Breast epithelium (tissue), 3 donors: Measurements from ENCODE around the gene MCM5.

Experiments used
- POLR2A ChIP-seq: fragments of 450-650 bp; IDR thresholded peaks from one replicate; pipeline ENCODE4 v1.6.1; 2016; ENCODE audit warnings: antibody characterized with exemption, mild to moderate bottlenecking, moderate library complexity
- TF ChIP-seq, protein P1 (sequence below), 3 donors: fragments of 450-650 bp; IDR thresholded peaks; one replicate each; pipeline ENCODE4 v1.5.1; 2016 to 2017; ENCODE audit warnings: antibody characterized with exemption in 3 of 3, mild to moderate bottlenecking in 3 of 3, moderate library complexity in 3 of 3

- TF ChIP-seq, protein P1, sequence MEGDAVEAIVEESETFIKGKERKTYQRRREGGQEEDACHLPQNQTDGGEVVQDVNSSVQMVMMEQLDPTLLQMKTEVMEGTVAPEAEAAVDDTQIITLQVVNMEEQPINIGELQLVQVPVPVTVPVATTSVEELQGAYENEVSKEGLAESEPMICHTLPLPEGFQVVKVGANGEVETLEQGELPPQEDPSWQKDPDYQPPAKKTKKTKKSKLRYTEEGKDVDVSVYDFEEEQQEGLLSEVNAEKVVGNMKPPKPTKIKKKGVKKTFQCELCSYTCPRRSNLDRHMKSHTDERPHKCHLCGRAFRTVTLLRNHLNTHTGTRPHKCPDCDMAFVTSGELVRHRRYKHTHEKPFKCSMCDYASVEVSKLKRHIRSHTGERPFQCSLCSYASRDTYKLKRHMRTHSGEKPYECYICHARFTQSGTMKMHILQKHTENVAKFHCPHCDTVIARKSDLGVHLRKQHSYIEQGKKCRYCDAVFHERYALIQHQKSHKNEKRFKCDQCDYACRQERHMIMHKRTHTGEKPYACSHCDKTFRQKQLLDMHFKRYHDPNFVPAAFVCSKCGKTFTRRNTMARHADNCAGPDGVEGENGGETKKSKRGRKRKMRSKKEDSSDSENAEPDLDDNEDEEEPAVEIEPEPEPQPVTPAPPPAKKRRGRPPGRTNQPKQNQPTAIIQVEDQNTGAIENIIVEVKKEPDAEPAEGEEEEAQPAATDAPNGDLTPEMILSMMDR (IDR thresholded peaks at IDR 0.05): no peak
- no peak for TF ChIP-seq POLR2A
Observed at GRCh38 chr22:35462498-35463230, 62.7 kb downstream of the MCM5 start.
